Thoracic aorta (tissue), 2 donors: ENCODE measurements around the gene FBXO8. TPM values are rescaled to one million over a fixed set of nuclear protein-coding genes. Genes with fewer than 3 reads are reported as not detected.

Experiments
- ATAC-seq: fragments of 150-250 bp; one replicate; pipeline ENCODE4 v1.8.0; 2017; ENCODE audit warnings: low read depth; ENCODE audit not compliant: insufficient number of reproducible peaks, low FRiP score
- DNase-seq: peaks from one replicate; pipeline ENCODE4 v3.0.0-alpha.2; 2020; ENCODE audit warnings: low spot score
- H3K27ac ChIP-seq, 2 donors: fragments of 200-600 bp; sonication (generic); 1 replicate in 1 of 2; 2 replicates in 1 of 2; pipeline ENCODE4 v1.5.1; 2016; ENCODE audit warnings: mild to moderate bottlenecking in 2 of 2, moderate library complexity in 2 of 2
- H3K27me3 ChIP-seq: fragments of 200-600 bp; sonication (generic); replicated peaks from 2 replicates; pipeline ENCODE4 v1.6.0; 2016; ENCODE audit warnings: mild to moderate bottlenecking; ENCODE audit not compliant: insufficient read depth
- H3K36me3 ChIP-seq: fragments of 200-600 bp; sonication (generic); one replicate; pipeline ENCODE4 v1.5.1; 2016
- H3K4me1 ChIP-seq, 2 donors: fragments of 200-600 bp; sonication (generic); 1 replicate in 1 of 2; 2 replicates in 1 of 2; pipeline versions ENCODE4 v1.5.1 to v1.6.0; 2016; ENCODE audit warnings: low read depth in 2 of 2, mild to moderate bottlenecking in 1 of 2; ENCODE audit not compliant: control insufficient read depth in 1 of 2
- H3K4me3 ChIP-seq: fragments of 200-600 bp; sonication (generic); 2 replicates; pipeline ENCODE4 v1.5.1; 2016; ENCODE audit warnings: mild to moderate bottlenecking
- H3K9me3 ChIP-seq: fragments of 200-600 bp; sonication (generic); 2 replicates; pipeline ENCODE4 v1.5.1; 2016
- total RNA-seq, 2 donors: library from RNA; depleted of rRNA; stranded (reverse); fragments of >200 nt; gene quantifications; one replicate each; pipeline versions ENCODE4 v1.1.0 to v1.2.3, GENCODE V29; 2016
- TF ChIP-seq, protein P1 (sequence below): fragments of 200-600 bp; sonication (generic); IDR thresholded peaks from one replicate; pipeline ENCODE4 v1.5.1; 2019; ENCODE audit warnings: antibody characterized with exemption

Gene FBXO8
- total RNA-seq, 2 donors from 2014 or later: 19.6 to 25.5 TPM

DNA sequence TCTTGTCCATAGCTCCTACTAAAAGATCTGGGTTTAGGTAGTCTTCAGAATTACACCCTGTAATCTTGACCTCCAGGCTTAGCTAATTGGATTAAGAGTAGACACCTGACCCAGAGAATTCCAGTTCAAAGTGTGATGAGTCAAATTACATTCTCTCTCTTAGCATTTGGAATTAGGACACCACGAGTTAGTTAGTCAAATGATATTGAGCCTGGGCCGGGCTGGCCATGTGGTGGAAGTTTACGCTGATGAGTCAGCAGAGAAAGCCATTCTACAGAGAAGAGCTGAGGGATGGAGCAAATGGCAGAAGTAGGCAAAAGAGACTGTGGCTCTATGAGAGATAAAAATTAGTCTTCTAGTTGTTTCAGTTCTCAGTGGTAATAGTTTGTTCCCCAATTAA, 31.3 kb upstream of the FBXO8 start:
- no peaks in the 10 kb centered on the region for H3K4me1 ChIP-seq
- peaks cover 7% of the 10 kb centered on the region for H3K36me3 ChIP-seq
- no peak overlapping the region for H3K4me3 ChIP-seq
- TF ChIP-seq, protein P1, sequence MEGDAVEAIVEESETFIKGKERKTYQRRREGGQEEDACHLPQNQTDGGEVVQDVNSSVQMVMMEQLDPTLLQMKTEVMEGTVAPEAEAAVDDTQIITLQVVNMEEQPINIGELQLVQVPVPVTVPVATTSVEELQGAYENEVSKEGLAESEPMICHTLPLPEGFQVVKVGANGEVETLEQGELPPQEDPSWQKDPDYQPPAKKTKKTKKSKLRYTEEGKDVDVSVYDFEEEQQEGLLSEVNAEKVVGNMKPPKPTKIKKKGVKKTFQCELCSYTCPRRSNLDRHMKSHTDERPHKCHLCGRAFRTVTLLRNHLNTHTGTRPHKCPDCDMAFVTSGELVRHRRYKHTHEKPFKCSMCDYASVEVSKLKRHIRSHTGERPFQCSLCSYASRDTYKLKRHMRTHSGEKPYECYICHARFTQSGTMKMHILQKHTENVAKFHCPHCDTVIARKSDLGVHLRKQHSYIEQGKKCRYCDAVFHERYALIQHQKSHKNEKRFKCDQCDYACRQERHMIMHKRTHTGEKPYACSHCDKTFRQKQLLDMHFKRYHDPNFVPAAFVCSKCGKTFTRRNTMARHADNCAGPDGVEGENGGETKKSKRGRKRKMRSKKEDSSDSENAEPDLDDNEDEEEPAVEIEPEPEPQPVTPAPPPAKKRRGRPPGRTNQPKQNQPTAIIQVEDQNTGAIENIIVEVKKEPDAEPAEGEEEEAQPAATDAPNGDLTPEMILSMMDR: no peak
- no peak overlapping the region for H3K27ac ChIP-seq
- no peaks in the 10 kb centered on the region for H3K27me3 ChIP-seq
- DNase-seq (no peak), ATAC-seq (no peak)
- no peaks in the 10 kb centered on the region for H3K9me3 ChIP-seq

DNA sequence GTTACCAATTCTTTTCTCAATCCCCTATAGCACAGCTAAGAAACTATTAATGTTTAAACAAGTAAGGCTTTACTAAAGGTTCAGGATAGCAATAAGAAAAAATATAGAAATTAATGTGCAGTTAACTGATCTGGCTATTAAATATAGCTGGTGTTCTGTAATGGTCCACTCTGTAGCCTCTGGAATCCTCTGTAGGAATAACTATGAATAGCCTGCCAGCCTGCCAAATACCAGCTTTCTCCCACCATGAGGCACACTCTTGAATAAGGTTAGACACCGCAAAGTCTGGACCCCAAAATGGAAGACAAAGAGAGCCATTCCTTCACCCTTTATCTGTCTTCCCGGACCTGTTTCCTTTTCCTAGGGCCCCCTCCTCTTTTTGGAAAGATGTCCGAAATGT, 30.8 kb upstream of the FBXO8 start:
- TF ChIP-seq, protein P1: no peak
- no peak for DNase-seq
- Histone ChIP-seq H3K36me3 (peaks cover 7% of the 10 kb centered on the region), H3K4me3 (no peak overlapping the region), H3K27me3 (no peaks in the 10 kb centered on the region), H3K4me1 (no peaks in the 10 kb centered on the region), H3K27ac (no peak overlapping the region), H3K9me3 (no peaks in the 10 kb centered on the region)
- no peak for ATAC-seq

DNA sequence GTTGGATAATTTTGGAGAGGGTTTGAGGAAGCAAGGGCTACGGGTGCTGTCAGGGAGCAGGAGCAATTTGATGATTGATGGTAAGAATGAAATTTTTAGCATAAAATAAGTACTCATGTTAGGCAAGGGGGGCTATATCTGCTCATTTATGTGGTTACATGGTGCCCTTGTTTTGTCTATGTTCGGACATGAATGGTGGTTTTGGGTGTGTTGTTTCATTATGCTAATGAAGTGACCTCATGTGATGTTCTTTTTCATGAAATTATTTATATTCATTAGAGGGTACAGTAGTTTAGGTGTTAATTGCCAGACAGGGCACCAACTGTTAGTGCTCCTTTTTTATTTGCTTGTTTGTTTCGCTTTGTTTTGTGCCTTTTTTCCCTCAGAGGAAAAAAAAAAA, 29.5 kb upstream of the FBXO8 start:
- DNase-seq: no peak
- Histone ChIP-seq H3K27ac (no peak overlapping the region), H3K36me3 (peaks cover 7% of the 10 kb centered on the region), H3K4me3 (no peak overlapping the region), H3K27me3 (no peaks in the 10 kb centered on the region), H3K9me3 (no peaks in the 10 kb centered on the region), H3K4me1 (no peaks in the 10 kb centered on the region)
- TF ChIP-seq, protein P1: no peak
- ATAC-seq: no peak

DNA sequence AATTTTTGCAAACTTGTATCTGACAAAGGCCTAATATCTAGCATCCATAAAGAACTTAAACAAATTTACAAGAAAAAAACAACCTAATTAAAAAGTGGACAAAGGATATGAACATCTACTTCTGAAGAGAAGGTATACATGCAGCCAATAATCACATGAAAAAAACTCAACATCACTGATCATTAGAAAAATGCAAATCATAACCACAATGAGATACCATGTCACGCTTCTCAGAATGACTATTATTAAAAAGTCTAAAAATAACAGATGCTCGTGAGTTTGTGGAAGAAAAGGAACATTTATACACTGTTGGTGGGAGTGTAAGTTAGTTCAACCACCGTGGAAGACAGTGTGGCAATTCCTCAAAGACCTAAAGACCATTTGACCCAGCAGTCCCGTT, 24.2 kb upstream of the FBXO8 start:
- peaks cover 9% of the 10 kb centered on the region for H3K36me3 ChIP-seq
- ATAC-seq: no peak

DNA sequence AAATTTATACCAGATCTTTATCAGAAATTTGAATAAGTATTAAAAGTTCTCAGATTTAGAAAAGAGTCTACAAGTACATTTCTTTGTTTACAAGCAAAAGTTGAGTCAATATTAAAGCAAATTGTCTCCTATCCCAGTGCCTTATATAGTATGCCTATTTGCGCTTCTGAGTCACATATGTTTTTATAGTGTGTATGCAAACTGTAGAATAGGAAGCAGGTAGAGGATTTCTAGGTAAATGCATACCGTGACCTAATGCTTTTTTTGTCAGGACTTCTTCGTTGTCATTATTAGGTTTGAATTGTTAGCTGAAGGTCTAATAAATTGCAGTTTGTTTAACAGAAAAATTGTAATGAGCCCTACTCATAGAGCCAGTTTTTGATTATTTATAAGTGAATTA, 22.5 kb upstream of the FBXO8 start:
- no peaks in the 10 kb centered on the region for H3K27me3 ChIP-seq
- ATAC-seq: no peak
- peaks cover 6% of the 10 kb centered on the region for H3K36me3 ChIP-seq
- H3K9me3 ChIP-seq: no peaks in the 10 kb centered on the region
- H3K27ac ChIP-seq: no peak overlapping the region
- no peak for DNase-seq
- H3K4me1 ChIP-seq: no peaks in the 10 kb centered on the region
- H3K4me3 ChIP-seq: no peak overlapping the region
- TF ChIP-seq, protein P1: no peak

More for the DNA sequence above, 24.2 kb upstream of the FBXO8 start:
- TF ChIP-seq, protein P1: no peak
- Histone ChIP-seq H3K27ac (no peak overlapping the region), H3K27me3 (no peaks in the 10 kb centered on the region), H3K4me1 (no peaks in the 10 kb centered on the region), H3K4me3 (no peak overlapping the region), H3K9me3 (no peaks in the 10 kb centered on the region)
- DNase-seq: no peak
